H1 (cell line): Measurements from ENCODE around the gene PRPF31. TPM values are rescaled to one million over a fixed set of nuclear protein-coding genes. Genes with fewer than 3 reads are reported as not detected.
A peak's percentile ranks its signal among the peaks of the same experiment; 100 is the strongest.

Experiments used
- ASH2L ChIP-seq: fragments of 200-600, 300-600 bp; sonication (generic); IDR thresholded peaks from one replicate; pipeline ENCODE4 v1.7.1; 2017; ENCODE audit warnings: low read length
- CEBPB ChIP-seq: IDR thresholded peaks from 2 replicates; pipeline ENCODE4 v1.6.1; 2012; ENCODE audit warnings: low read depth, low read length
- CHD2 ChIP-seq: IDR thresholded peaks from 2 replicates; pipeline ENCODE4 v1.6.1; 2012; ENCODE audit warnings: low read length, improper control_type of control experiment
- CHD7 ChIP-seq: fragments of 300-600 bp; sonication (generic); IDR thresholded peaks from 2 replicates; pipeline ENCODE4 v1.7.1; 2012; ENCODE audit warnings: low read length, moderate library complexity, mild to moderate bottlenecking, inconsistent platforms; ENCODE audit not compliant: insufficient replicate concordance
- CTBP2 ChIP-seq: IDR thresholded peaks from 2 replicates; pipeline ENCODE4 v1.7.0; 2011; ENCODE audit warnings: borderline replicate concordance, mild to moderate bottlenecking, moderate library complexity, mixed read lengths, low read length; ENCODE audit not compliant: insufficient read depth, insufficient read length
- GTF2F1 ChIP-seq: IDR thresholded peaks from 2 replicates; pipeline ENCODE4 v1.6.1; 2012; ENCODE audit warnings: low read depth, low read length, improper control_type of control experiment, borderline replicate concordance
- JUND ChIP-seq: IDR thresholded peaks from 2 replicates; pipeline ENCODE4 v1.6.1; 2011; ENCODE audit warnings: mild to moderate bottlenecking, improper control_type of control experiment, low read length
- NANOG ChIP-seq: IDR thresholded peaks from 2 replicates; pipeline ENCODE4 v1.6.1; 2011; ENCODE audit warnings: low read length, low read depth, mild to moderate bottlenecking, inconsistent platforms; ENCODE audit not compliant: insufficient read depth, poor library complexity, severe bottlenecking
- NRF1 ChIP-seq: IDR thresholded peaks from 2 replicates; pipeline ENCODE4 v1.6.1; 2011; ENCODE audit warnings: mild to moderate bottlenecking, low read depth, low read length, improper control_type of control experiment
- POLR2A ChIP-seq, 2 experiments: IDR thresholded peaks; 1 replicate in 1 of 2; 2 replicates in 1 of 2; pipeline ENCODE4 v1.6.1; 2011; ENCODE audit warnings: low read depth in 2 of 2, low read length in 2 of 2, mild to moderate bottlenecking in 2 of 2; ENCODE audit errors: control extremely low read depth in 1 of 2
- TCF12 ChIP-seq: IDR thresholded peaks from 2 replicates; pipeline ENCODE4 v1.6.1; 2011; ENCODE audit warnings: low read depth, mild to moderate bottlenecking, low read length
- polyA plus RNA-seq, 7 experiments: library from polyadenylated mRNA; depleted of rRNA in 3 of 7; stranded (reverse) in 5 of 7; unstranded in 2 of 7; fragments of >200 nt in 5 of 7; fragments of 200-250 nt in 2 of 7; gene quantifications; 1 replicate in 5 of 7; 2 replicates in 1 of 7; 4 replicates in 1 of 7; pipeline versions ENCODE4 v1.2.1 to v1.2.3, GENCODE V29; 2011 to 2013; ENCODE audit warnings: missing spikeins in 2 of 7, mixed read lengths in 2 of 7
- total RNA-seq: library from RNA; stranded (reverse); fragmentation: NEBNext Ultra II Directional; extraction: Animal tissue kit (Norgen Biotek cat#: 25700); gene quantifications from 2 replicates; pipeline ENCODE4 v1.2.1, GENCODE V29; 2021

The PRPF31 gene
- total and polyA plus RNA-seq, 2 of the 8 experiments (the other 6 are each of a cell fraction or from before 2014, with no cell fraction given): 51.1 to 97.4 TPM

- TF ChIP-seq NANOG: no peak
- TF ChIP-seq CHD7: no peak
- TF ChIP-seq CHD2: 0 out of 2 replicates have a peak, but pooled peaks have one; percentile 49
- no peak for TF ChIP-seq GTF2F1
- no peak for TF ChIP-seq CTBP2
- peak; percentile 99 for TF ChIP-seq NRF1
- peak; percentile 48 for TF ChIP-seq ASH2L
- no peak for TF ChIP-seq JUND
- TF ChIP-seq POLR2A (IDR thresholded peaks at IDR 0.05; ENCODE audit: control extremely low read depth in 1 of 2, low read depth in 2 of 2, low read length in 2 of 2): peak in 1 of 2 experiments; percentile 85; a peak in 2 of 3 replicates
- no peak for TF ChIP-seq CEBPB
- no peak for TF ChIP-seq TCF12
Measured at GRCh38 chr19:54102421-54103169, 13.0 kb upstream of the PRPF31 start, which contains the start of gene NDUFA3 (continued).
